Stimulated activated CD8-positive, alpha-beta memory T cell treated with anti-CD3 and anti-CD28 coated beads, Interleukin-7, amount 100 ng/mL, for 24 hours (primary cell): ENCODE results near the gene GALNT18.
A peak's percentile ranks its signal among the peaks of the same experiment; 100 is the strongest.

Source experiments
- DNase-seq: peaks from one replicate; pipeline ENCODE4 v3.0.0-alpha.2; 2020; ENCODE audit warnings: low read depth

The GALNT18 gene

DNA sequence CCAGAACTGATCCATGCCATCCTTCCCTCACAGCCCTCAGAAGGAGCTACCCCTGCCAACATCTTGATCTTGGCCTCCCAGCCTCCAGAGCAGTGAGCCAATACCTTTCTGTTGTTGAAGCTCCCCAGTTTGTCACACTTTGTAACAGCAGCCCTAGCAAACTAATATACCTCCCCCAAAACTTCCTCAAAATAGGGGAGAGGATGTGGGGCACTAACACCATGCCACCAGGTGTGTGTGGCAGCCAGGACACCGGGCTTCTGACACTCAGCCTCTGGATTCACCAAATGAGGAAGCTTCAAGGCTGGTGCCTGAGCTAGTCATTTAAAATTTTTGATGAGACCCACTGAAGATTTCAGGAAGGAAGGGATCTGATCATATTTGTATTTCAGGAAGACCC, 353.7 kb downstream of the GALNT18 start:
- DNase-seq, result no peak

DNA sequence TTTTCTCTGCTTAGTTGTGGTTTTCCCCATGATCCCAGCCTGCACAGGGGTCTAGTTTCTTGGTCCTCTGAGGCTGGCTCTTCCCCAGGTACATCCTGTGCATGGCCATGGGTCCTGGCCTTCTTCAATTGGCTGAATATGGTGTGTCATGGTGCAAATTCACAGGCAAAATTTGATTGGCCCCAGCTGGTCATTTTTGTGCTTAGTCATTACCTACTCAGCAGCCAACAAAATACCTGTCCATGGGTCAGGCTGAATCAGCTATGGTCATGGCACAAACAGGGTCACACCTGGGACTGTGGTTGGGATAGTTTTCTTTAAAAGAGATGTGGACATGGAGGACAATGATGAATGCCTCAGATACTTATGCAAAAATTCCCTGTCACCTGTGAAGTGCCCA, 354.5 kb downstream of the GALNT18 start:
- no peak for DNase-seq

DNA sequence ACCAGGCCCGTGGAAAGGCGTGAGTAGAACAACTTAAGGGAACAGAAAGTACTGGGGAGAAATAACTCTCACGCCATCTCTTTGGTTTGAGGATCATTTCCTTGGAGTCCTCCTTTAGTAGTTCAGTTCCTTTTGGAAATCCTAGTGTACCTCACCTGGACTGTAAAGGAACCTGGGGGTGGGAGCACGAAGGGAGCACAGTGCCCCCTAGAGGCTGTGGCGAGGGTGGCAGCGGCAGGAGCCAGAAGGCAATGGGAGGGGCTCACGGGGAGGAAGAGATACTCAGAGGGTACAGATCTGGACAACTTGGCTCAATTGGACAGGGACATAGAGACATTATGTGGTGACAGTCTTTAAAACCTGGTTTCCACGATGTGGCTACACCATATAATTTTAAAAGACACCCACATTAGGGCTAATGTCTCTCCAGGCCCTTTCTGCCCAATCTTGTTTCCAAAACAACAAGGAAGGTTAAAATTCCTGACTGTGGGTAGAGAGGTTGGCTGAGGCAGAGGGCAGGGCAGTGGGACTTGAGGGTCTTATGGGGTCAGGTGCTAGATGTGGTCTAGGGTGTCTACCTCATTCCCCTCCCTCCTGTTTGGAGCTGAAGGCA, 355.7 kb downstream of the GALNT18 start:
- DNase-seq, result peak; percentile 32

DNA sequence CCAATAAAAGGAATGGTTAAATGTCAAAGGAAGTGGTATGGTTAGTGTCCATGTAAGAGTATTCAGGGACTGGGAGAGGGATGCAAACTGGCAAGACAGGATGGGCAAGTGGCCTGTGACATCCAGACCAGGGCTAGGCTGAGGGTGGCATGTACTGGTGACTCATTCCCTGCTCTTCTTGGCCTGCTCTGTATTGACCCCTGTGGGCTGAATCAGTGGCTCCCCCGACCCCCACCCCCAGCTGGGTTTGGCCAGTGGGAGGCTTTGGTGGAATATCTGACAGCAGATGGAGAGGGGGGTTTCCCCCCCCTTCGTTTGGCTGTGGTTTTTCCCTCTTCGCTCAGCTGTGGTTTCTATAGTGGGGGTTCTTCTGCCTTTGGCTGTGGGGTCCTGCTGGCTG, 356.5 kb downstream of the GALNT18 start:
- DNase-seq, result no peak

DNA sequence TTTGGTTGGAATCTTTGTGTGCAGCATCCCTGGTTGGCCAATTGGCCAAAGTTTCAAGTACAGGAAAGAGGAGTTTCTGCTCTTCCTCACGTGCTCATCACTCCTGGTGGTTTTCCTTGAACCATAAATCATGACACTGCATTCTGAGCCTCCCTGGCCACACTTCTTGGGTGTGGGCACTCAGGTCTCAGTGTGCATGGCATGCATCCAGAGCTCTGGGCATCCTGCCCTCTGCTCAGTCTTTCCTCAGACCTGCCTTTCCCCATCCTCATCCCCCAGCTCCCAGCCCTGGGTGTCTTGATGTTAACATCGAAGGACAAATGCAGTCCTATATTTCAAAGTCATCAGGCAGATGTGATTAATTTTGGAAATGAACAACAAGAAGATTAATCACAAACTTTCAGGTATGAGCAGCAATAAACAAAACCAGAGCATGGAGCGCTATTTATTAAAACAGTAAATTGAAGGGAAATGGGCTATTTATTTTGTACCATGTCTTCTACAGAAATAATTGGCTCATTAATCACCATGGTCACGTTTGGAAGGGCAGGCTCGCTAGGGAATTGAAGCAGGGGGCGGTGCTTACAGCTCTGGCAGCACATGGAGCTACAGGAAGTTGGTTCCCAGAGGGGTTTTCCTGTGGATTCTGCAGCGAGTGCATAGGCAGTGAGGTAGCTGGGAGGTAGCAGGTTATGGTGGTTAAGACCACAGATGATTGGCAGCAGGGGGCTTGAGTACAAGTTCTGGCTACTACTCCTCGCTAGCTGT, 358.4 kb downstream of the GALNT18 start:
- no peak for DNase-seq

DNA sequence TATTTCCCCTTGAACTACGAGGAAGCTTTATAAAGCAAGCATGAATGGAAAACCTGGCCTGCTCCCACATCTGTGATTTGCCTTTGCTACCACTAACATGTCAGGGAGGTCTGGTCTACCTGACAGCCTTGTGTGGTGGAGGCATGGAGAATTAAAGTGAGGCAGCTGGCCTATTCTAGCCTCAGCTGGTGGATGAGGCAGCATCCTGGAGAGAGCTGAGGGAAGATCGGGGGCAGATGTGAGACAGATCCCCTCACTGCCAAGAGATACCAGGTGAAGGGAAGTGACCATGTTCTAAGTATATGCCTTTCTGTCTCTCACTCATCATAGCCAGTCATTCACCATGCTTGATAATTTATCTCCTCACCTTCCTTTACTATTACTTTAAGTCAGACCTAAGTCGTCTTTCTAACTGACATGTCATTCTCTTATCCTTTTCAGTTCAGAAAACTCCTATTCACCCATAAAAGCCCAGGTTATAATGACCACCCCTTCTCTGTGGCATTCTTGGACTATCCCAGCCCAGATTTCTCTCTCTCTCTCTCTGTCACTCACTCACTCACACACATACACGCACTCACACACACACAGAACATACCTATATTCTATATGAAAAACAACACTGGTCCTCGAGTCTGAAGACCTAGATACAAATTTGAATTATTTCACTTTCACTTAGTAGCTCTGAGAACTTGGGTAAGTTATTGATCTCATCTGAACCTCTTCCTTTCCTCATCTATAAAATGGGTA, 359.5 kb downstream of the GALNT18 start:
- DNase-seq, result no peak

DNA sequence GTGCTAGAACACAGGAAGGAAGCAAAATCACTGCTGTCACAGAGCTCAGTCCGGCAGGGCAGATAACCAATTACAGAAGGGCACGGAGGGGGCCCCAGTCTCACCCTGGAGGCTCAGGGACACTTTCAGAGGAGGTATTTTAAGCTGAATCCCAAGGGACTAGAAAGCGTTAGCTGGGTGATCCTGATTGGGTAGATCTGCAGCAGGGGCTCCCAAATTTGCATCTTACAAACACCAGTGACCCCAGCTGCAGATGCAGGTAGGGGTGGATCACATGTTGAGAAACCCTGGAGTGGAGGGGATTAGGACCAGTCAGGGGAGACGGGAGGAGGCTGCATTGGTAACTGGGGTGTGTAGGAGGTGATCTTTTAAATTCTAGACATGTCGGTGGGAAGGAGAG, 360.2 kb downstream of the GALNT18 start:
- DNase-seq, result no peak

DNA sequence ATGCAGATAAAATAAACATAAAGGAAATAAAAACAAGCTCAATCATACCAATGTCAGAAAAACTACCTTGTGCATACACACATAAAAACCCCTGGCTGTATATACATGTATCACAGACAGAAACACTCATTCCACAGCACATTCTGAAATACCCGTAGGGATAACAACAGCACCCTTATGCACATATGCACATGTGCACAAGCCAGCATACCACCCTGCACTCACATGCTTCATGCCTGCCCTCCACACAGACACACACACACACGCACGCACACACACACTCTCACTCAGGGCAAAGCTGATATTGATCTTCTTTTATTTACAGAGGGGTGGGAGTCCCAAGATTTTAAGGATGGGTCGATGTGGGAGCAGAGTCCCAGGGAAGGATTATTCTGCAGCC, 360.9 kb downstream of the GALNT18 start:
- no peak for DNase-seq

DNA sequence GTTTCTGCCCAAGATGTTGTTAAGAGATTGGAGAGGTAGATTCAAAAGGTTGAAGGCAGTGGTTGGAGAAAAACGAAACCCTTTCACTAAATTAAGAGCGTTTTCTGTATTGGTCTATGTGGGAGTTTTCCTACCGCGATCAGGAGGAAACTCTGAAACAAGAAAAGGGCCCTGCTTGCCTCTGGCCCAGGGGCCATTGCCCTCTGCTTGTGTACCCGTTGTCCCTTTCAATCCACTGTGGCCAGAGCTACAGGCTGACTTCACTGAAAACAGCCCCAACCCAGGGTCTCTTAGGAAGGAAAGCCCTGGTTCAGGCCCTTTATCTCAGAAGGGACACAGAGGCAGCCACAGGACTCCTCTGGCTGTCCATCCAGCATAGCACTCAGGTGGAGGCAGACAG, 367.8 kb downstream of the GALNT18 start:
- no peak for DNase-seq

DNA sequence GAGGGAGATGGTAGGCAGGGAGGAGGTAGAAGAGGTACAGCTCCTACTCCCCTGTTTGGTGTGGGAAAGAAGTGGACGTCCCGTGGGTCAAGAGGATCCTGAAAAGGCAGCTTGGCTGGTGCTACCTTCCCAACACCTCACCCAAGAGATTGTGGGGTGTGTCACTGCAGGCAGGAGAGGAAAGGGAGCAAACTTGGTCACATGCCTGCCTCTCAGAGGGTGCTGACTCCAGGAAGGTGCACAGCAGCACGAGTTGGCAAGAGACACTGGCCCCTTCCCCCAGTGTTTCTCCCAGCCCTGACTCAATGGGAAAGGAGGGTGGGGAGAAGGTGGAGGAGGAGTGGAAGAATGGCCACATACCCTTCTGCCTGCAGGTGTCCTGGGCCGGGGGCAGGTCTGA, 368.3 kb downstream of the GALNT18 start:
- no peak for DNase-seq

DNA sequence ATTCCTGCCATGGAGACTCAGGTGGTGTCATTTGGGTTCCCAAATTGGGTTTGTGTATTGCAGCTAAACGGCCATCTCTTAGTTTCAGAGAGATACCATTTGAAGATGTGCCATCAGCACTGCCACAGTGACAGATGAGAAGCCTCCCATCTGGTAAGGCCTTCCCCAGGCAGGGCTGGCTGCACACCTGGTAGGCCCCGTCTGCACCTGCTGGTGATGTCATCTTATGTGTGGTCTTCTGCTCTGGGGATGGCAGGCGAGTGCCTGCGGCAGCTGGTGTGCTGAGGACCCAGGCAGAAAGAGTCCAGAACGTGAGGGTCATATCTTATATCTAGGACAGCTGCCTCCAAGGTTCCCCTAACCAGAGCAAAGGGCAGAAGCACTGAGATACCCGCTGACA, 369.4 kb downstream of the GALNT18 start:
- no peak for DNase-seq

DNA sequence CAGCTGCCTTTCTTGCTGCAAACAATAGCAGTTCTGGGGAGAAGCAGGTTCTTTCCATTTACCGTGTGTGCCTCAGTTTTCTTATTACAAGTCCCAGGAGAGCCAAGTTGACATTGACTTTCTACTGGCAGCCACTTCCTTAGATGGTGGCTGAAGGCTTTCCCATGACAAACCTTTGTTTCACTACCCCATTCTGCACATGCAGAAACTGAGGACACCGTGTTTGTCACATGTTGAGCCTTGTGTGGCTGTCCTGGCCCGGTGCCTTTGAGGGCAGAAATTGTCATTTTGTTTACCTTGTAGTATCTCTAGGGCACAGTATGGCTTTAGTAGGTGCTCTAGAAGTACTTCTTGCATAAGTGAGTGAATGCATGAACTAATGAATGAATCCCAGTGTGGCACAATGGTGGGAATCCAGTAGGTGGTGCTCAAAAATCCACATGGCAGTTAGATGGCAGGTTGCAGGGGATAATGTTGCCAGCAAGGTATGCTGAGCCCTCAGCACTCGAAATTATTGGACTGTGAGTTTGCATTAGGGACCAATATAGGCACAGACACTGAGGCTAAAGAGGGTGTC, 370.3 kb downstream of the GALNT18 start:
- no peak for DNase-seq

DNA sequence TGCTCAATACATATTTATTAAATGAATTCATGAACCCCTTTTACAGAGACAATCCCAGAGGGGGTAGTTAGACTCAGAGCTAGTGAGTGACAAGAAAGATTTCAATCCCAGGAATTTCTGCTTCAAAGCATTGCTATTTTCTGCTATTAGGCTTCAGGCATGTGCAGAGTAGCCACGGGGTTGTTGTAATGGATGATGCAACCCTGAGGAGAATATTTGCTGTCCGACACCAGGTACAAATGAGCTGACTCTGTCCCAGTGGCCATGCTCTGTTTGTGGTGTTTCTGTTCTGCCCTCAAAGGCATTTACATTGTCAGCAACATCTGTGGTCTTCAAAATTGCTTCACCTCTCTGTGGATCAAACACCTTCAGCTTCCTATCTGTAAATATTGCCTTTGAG, 371.3 kb downstream of the GALNT18 start:
- no peak for DNase-seq

DNA sequence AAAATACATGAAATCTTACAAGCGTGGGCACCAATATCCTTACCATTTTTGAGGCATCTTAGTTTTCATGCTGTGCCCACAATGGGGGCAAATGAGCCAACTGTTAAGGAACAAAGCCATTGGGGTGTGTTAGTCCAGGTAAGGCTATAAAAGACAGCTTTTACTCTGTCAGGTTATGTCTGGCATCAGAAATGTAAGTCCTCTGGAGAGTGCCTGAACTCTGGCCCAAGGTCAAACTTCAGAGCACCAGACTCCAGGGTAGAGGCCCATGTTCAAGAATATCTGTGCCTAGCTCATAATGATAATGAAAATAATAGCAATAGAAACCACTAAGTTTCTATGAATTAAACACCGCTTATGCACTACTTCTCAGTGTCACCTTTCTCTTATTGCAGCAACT, 374.2 kb downstream of the GALNT18 start:
- DNase-seq, result no peak

DNA sequence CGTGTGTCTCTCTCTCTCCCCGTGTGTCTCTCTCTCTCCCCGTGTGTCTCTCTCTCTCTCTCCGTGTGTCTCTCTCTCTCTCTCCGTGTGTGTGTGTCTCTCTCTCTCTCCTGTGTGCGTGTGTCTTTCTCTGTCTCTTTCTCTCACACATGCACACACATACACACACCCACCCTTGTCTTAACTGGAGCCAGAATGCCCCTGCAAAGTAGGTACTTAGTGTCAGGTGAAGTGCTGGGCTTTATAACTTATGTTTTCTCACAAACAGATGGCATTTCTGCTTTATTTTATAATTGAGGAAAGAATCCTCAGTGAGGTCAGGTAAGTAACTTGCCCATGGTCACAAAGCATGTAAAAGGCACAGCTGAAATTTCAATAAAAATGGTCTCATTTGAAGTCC, 374.7 kb downstream of the GALNT18 start:
- no peak for DNase-seq

DNA sequence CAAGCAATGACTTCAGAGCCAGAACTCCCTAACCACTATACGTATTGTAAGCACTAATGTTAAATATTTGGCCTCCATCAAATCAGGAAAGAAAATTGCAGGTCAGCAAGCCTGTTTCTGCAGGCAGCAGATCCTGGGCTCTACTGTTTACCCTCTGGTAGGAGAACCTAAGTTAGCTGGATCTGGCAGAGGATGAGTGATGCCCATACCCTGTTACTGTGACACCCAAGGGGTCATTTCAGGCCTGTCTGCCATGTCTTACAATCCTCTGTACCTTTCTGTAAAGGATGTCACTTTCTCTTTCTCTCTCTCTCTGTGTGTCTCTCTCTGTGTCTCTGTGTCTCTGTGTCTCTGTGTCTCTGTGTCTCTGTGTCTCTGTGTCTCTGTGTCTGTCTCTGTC, 375.6 kb downstream of the GALNT18 start:
- no peak for DNase-seq

DNA sequence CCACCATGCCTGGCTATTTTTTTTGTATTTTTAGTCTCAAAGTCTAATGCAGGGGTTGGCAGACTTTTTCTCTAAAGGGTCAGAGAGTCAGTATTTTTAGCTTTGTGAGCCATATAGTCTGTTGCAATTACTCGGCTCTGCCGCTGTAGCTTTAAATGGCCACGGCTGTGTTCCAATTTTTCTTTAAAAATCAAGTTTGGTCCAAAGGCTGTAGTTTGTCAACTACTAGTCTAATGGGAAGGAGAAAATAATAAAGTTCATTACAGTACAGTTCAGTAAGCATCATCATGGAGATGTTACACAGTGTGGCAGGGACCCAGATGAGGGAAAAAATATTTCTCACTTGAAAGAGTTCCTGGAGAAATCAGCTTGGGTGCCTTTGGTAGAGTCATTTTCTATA, 376.4 kb downstream of the GALNT18 start:
- DNase-seq, result no peak

DNA sequence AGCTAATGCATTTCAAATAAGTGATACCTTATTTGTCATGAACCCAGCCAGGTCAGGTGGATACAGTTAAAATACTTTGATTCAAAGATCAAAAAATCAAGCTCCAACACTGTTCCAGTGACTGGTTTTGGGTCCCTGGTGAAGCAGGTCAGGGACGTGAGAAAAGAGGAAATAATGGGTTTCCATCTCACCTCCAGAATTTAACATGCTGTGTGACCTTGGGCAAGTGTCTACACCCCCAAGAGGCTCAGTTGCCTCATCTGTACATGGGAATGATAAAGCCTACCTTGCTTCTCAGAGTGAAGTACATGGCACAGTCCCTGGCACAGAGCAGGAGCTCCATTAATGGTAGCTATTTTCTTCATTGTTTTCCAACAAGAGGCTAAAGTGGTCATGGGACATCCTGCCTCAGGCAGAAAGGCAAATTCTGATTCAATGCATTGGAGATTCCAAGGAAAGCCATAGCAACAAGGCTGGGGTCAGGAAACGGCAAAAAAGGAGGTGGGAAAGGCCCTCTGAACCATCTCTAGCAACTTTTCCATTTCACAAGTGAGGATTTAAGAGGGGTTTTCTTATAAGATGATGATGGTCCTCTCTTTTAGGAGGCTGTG, 377.2 kb downstream of the GALNT18 start:
- DNase-seq, result no peak

DNA sequence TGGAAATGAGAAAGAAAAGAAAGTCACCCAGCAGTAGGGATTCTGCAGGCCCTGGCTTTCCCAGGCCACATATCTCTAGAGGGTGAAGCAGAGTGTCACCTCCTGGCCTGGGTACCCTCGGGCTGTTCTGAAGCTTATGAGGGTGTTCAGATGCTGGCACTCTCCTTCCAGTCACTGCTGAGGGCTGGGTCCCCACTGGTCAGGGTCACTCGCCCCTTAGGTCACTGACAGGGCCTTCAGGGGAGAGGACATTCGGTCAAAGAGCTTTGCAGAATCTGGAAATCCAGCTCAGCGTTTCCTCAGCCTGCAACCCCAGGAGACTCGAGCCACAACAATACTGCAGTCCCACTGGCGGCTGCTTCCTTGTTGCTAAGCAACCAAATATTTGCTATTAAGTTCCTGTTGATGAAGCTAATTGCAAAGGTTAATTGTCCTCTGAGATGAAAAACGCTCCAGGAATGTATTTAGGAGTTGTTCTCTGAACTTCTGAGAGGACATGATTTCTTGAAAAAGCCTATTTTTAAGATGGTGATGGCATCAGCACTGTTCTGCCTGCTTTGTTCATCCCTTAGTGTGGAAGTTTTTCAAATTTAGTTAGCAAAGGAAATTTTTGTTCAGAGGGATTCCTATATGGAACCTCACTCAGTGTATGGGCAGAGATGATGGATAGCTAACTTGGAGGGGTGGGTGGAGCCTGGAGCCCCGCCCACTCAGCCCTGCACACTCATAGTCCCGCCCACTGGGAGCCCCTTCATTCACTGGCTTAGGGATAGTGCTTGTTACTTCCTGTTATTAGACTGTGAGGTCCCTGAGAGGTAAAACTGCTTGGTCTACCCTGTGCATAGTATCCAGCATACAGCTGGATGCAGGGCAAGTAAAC, 378.0 kb downstream of the GALNT18 start:
- no peak for DNase-seq

DNA sequence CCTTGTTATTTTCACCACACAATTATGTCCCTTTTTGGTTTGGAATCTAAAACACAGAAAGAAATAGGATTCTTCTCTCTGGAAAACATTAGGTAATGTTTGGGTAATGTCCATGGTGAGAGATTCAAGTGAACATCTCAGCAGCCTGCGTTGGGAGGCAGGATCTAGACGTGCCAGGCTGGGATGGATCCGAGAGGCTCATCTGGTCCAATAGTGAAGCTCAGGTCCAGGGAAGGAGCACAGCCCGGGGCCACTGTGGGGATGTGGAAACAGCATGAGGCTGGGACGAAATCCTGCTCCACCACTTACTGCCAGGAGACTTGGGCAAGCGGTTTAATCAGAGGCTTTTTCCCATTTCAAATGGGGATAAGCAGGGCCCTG, 378.6 kb downstream of the GALNT18 start:
- no peak for DNase-seq

DNA sequence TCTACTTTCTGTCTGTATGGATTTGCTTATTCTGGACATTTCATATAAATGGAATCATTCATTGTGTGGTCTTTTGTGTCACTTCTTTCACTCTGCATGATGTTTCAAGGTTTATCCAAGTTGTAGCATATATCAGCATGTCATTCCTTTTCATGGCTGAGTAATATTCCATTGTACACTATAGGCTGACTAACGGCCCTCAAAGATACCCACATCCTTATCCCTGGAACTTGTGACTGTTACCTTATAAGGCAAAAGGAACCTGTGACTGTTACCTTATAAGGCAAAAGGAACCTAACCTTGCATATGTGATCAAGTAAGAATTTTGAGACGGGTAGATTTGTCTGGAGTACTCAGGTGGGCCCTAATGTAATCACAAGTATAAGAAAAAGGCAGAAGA, 380.5 kb downstream of the GALNT18 start:
- DNase-seq, result no peak

DNA sequence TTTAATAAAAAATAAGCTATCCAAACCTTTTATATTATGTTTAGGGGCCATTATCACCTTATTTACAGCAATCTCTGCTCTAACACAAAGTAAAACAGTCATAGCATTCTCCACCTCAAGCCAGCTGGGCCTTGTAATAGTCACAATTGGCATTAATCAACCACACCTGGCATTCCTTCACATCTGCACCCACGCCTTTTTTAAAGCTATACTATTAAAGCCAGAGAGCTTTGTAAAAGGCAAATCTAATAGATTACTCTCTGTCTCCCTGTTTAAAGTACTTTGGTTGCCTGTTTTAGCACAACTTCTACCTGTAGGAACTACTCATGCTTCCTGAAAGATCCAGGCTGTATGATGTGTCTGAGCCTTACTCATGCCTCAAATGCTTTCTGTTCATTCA, 381.8 kb downstream of the GALNT18 start:
- DNase-seq, result no peak
